Dermis blood vessel endothelial cell (primary cell): ENCODE results near the gene SEL1L2. TPM values are rescaled to one million over a fixed set of nuclear protein-coding genes. Genes with fewer than 3 reads are reported as not detected.
A peak's percentile ranks its signal among the peaks of the same experiment; 100 is the strongest.

Experiments
- DNase-seq: peaks from one replicate; pipeline ENCODE4 v3.0.0; 2010
- total RNA-seq: library from RNA; depleted of rRNA; stranded (reverse); fragments of >200 nt; gene quantifications from 2 replicates; pipeline ENCODE4 v1.2.3, GENCODE V29; 2014

The SEL1L2 gene
- total RNA-seq, 1 donor from 2014 or later: not detected

GRCh38 chr20:13863244-13863643 is 127.2 kb downstream of the SEL1L2 start:
- DNase-seq: no peak

GRCh38 chr20:13862245-13862644 is 128.2 kb downstream of the SEL1L2 start:
- no peak for DNase-seq

- no peak for DNase-seq
Observed at GRCh38 chr20:13858871-13859270, 131.5 kb downstream of the SEL1L2 start.

GRCh38 chr20:13858439-13858838 is 132.0 kb downstream of the SEL1L2 start:
- DNase-seq: no peak

- no peak for DNase-seq
Observed at GRCh38 chr20:13857961-13858360, 132.5 kb downstream of the SEL1L2 start.

GRCh38 chr20:13857304-13857703 is 133.1 kb downstream of the SEL1L2 start:
- DNase-seq: no peak

GRCh38 chr20:13856354-13856753 is 134.1 kb downstream of the SEL1L2 start:
- no peak for DNase-seq

- DNase-seq: no peak
Observed at GRCh38 chr20:13855613-13856012, 134.8 kb downstream of the SEL1L2 start.

GRCh38 chr20:13852306-13852705 is 138.1 kb downstream of the SEL1L2 start:
- no peak for DNase-seq

GRCh38 chr20:13851279-13851678 is 139.1 kb downstream of the SEL1L2 start:
- no peak for DNase-seq

- no peak for DNase-seq
Observed at GRCh38 chr20:13844296-13844695, 146.1 kb downstream of the SEL1L2 start.

GRCh38 chr20:13841206-13841605 is 149.2 kb downstream of the SEL1L2 start:
- no peak for DNase-seq

GRCh38 chr20:13840093-13840465 is 150.3 kb downstream of the SEL1L2 start:
- no peak for DNase-seq

- no peak for DNase-seq
Observed at GRCh38 chr20:13839421-13840092, 150.9 kb downstream of the SEL1L2 start.

GRCh38 chr20:13838664-13839063 is 151.8 kb downstream of the SEL1L2 start:
- no peak for DNase-seq

GRCh38 chr20:13831476-13831875 is 158.9 kb downstream of the SEL1L2 start:
- DNase-seq: no peak

- DNase-seq: no peak
Observed at GRCh38 chr20:13825465-13825864, 164.9 kb downstream of the SEL1L2 start.

- no peak for DNase-seq
Observed at GRCh38 chr20:13824459-13824858, 166.0 kb downstream of the SEL1L2 start.

GRCh38 chr20:13822459-13822858 is 168.0 kb downstream of the SEL1L2 start:
- no peak for DNase-seq

- no peak for DNase-seq
Observed at GRCh38 chr20:13821876-13822275, 168.5 kb downstream of the SEL1L2 start.

- peak; percentile 72 for DNase-seq
Observed at GRCh38 chr20:13819885-13820645, 170.3 kb downstream of the SEL1L2 start.

GRCh38 chr20:13817342-13817741 is 173.1 kb downstream of the SEL1L2 start:
- DNase-seq: peak; percentile 40

GRCh38 chr20:13816757-13817156 is 173.7 kb downstream of the SEL1L2 start:
- no peak for DNase-seq

- DNase-seq: no peak
Observed at GRCh38 chr20:13814672-13815071, 175.7 kb downstream of the SEL1L2 start.
